ENCODE measurements around the gene MYO5C. TPM values are rescaled to one million over a fixed set of nuclear protein-coding genes. Genes with fewer than 3 reads are reported as not detected.

The MYO5C gene
- total RNA-seq, 6 experiments from 2014 or later: 0.02 to 0.10 TPM; not detected in 4

GRCh38 chr15:52256930-52257733, 38.5 kb downstream of the MYO5C start:
- no peak overlapping the region for H3K27ac Mint-ChIP-seq
- DNase-seq: no peak
- H3K9me3 Mint-ChIP-seq: no peaks in the 10 kb centered on the region
- H3K27me3 Mint-ChIP-seq (ENCODE audit: insufficient read depth): peaks cover 3% of the 10 kb centered on the region
- no peak for TF ChIP-seq CTCF (IDR thresholded peaks at IDR 0.05)
- H3K4me1 Mint-ChIP-seq (ENCODE audit: low read depth): peaks cover 64% of the 10 kb centered on the region
- H3K4me3 Mint-ChIP-seq: no peak overlapping the region
- H3K36me3 Mint-ChIP-seq (ENCODE audit: low read depth): no peaks in the 10 kb centered on the region

- H3K27me3 Mint-ChIP-seq (ENCODE audit: insufficient read depth): peaks cover 3% of the 10 kb centered on the region; the same call in 1 of the 2 replicates
Observed at GRCh38 chr15:52256366-52256765, 39.2 kb downstream of the MYO5C start.

GRCh38 chr15:52255935-52256334, 39.7 kb downstream of the MYO5C start:
- H3K4me3 Mint-ChIP-seq: no peak overlapping the region
- H3K4me1 Mint-ChIP-seq (ENCODE audit: low read depth): peaks cover 63% of the 10 kb centered on the region
- no peaks in the 10 kb centered on the region for H3K9me3 Mint-ChIP-seq

More at GRCh38 chr15:52256366-52256765, 39.2 kb downstream of the MYO5C start:
- peak; percentile 92 for TF ChIP-seq CTCF (IDR thresholded peaks at IDR 0.05)
- Mint-ChIP-seq H3K4me3 (peak overlapping the region; percentile 60), H3K36me3 (ENCODE audit: low read depth) (no peaks in the 10 kb centered on the region), H3K9me3 (no peaks in the 10 kb centered on the region), H3K4me1 (ENCODE audit: low read depth) (peaks cover 59% of the 10 kb centered on the region), H3K27ac (no peak overlapping the region; the same call in 1 of the 2 replicates)
- peak; percentile 69 for DNase-seq

GRCh38 chr15:52255008-52255407, 40.6 kb downstream of the MYO5C start:
- peaks cover 3% of the 10 kb centered on the region; the same call in 1 of the 2 replicates for H3K27me3 Mint-ChIP-seq (ENCODE audit: insufficient read depth)
- H3K9me3 Mint-ChIP-seq: no peaks in the 10 kb centered on the region
- H3K36me3 Mint-ChIP-seq (ENCODE audit: low read depth): no peaks in the 10 kb centered on the region
- DNase-seq: peak; percentile 23
- H3K27ac Mint-ChIP-seq: peak overlapping the region; percentile 8; the same call in 1 of the 2 replicates
- H3K4me1 Mint-ChIP-seq (ENCODE audit: low read depth): peaks cover 70% of the 10 kb centered on the region
- TF ChIP-seq CTCF (IDR thresholded peaks at IDR 0.05): no peak
- no peak overlapping the region for H3K4me3 Mint-ChIP-seq

More at GRCh38 chr15:52255935-52256334, 39.7 kb downstream of the MYO5C start:
- TF ChIP-seq CTCF (IDR thresholded peaks at IDR 0.05): no peak
- Mint-ChIP-seq H3K27me3 (ENCODE audit: insufficient read depth) (peaks cover 3% of the 10 kb centered on the region; the same call in 1 of the 2 replicates), H3K27ac (no peak overlapping the region; the same call in 1 of the 2 replicates), H3K36me3 (ENCODE audit: low read depth) (no peaks in the 10 kb centered on the region)
- no peak for DNase-seq

- TF ChIP-seq CTCF (IDR thresholded peaks at IDR 0.05): peak; percentile 29
- peak overlapping the region; percentile 8; the same call in 1 of the 2 replicates for H3K27ac Mint-ChIP-seq
- H3K4me3 Mint-ChIP-seq: no peak overlapping the region
- no peak for DNase-seq
- H3K9me3 Mint-ChIP-seq: no peaks in the 10 kb centered on the region
- peaks cover 70% of the 10 kb centered on the region for H3K4me1 Mint-ChIP-seq (ENCODE audit: low read depth)
- peaks cover 5% of the 10 kb centered on the region; the same call in 1 of the 2 replicates for H3K27me3 Mint-ChIP-seq (ENCODE audit: insufficient read depth)
- no peaks in the 10 kb centered on the region for H3K36me3 Mint-ChIP-seq (ENCODE audit: low read depth)
Observed at GRCh38 chr15:52254391-52254790, 41.2 kb downstream of the MYO5C start.
